AG04450 (cell line): ENCODE data around the gene HMGN5. TPM values are rescaled to one million over a fixed set of nuclear protein-coding genes. Genes with fewer than 3 reads are reported as not detected.

Source experiments
- CTCF ChIA-PET: fragments of 300-600, 350-600 bp; formaldehyde crosslinking; extraction: SDS; loops from one replicate; lab custom pipeline; 2022; ENCODE audit warnings: antibody characterized with exemption, inconsistent platforms; lab: Charles Lee
- POLR2A ChIA-PET: fragments of 350-600 bp; formaldehyde crosslinking; extraction: SDS; loops from one replicate; lab custom pipeline; 2021; ENCODE audit warnings: antibody characterized with exemption, inconsistent platforms; lab: Yijun Ruan, JAX
- DNase-seq: peaks from one replicate; pipeline ENCODE4 v3.0.0-alpha.2; 2011; ENCODE audit warnings: low read depth, low spot score
- H3K27ac ChIP-seq: one replicate; pipeline ENCODE4 v1.5.1; 2012; ENCODE audit warnings: low read depth, low read length, control low read depth
- H3K27me3 ChIP-seq: one replicate; pipeline ENCODE4 v1.6.0; 2012; ENCODE audit warnings: low read length; ENCODE audit not compliant: control insufficient read depth, insufficient read depth
- H3K4me3 ChIP-seq: 2 replicates; pipeline ENCODE4 v1.5.1; 2011; ENCODE audit warnings: mild to moderate bottlenecking, low read depth, low read length, control low read depth
- H3K9me3 ChIP-seq: 2 replicates; pipeline ENCODE4 v1.5.1; 2012; ENCODE audit warnings: low read length; ENCODE audit not compliant: control insufficient read depth, insufficient read depth
- polyA plus RNA-seq: library from polyadenylated mRNA; depleted of rRNA; stranded (reverse); fragments of >200 nt; gene quantifications from 2 replicates; pipeline ENCODE4 v1.2.3, GENCODE V29; 2011
- TF ChIP-seq, protein P1 (sequence below): IDR thresholded peaks from 2 replicates; pipeline ENCODE4 v1.5.1; 2011; ENCODE audit warnings: low read depth, low read length, control low read depth, inconsistent platforms

The HMGN5 gene
- polyA plus RNA-seq, 1 experiment, result 3.7 TPM

GRCh38 chrX:81168391-81168790 lies 33.3 kb downstream of the HMGN5 start:
- DNase-seq, result no peak
- no peak overlapping the region for H3K27ac ChIP-seq
- CTCF ChIA-PET, result no interaction called here
- H3K4me3 ChIP-seq, result no peak overlapping the region
- POLR2A ChIA-PET, result no interaction called here
- no peaks in the 10 kb centered on the region for H3K9me3 ChIP-seq
- no peaks in the 10 kb centered on the region for H3K27me3 ChIP-seq
- TF ChIP-seq, protein P1, sequence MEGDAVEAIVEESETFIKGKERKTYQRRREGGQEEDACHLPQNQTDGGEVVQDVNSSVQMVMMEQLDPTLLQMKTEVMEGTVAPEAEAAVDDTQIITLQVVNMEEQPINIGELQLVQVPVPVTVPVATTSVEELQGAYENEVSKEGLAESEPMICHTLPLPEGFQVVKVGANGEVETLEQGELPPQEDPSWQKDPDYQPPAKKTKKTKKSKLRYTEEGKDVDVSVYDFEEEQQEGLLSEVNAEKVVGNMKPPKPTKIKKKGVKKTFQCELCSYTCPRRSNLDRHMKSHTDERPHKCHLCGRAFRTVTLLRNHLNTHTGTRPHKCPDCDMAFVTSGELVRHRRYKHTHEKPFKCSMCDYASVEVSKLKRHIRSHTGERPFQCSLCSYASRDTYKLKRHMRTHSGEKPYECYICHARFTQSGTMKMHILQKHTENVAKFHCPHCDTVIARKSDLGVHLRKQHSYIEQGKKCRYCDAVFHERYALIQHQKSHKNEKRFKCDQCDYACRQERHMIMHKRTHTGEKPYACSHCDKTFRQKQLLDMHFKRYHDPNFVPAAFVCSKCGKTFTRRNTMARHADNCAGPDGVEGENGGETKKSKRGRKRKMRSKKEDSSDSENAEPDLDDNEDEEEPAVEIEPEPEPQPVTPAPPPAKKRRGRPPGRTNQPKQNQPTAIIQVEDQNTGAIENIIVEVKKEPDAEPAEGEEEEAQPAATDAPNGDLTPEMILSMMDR, result no peak

- H3K9me3 ChIP-seq, result no peaks in the 10 kb centered on the region
- no peaks in the 10 kb centered on the region for H3K27me3 ChIP-seq
- peak overlapping the region; percentile 71 for H3K4me3 ChIP-seq
- ChIA-PET CTCF (interaction anchor here (0.6 to 1.2 kb wide), 4 partner anchors 9 to 287 kb away, joined by 3 to 4 read pairs (median 4); no protein-coding TSS in a partner anchor), POLR2A (interaction anchor here (0.8 kb wide), 1 partner anchor 80 kb away, joined by 5 read pairs; the partner anchor contains the start of genes HMGN5 and SH3BGRL)
- DNase-seq, result peak; percentile 81
- TF ChIP-seq, protein P1, result no peak
- no peak overlapping the region for H3K27ac ChIP-seq
Observed at GRCh38 chrX:81121513-81122363, 80.0 kb downstream of the HMGN5 start.

DNA sequence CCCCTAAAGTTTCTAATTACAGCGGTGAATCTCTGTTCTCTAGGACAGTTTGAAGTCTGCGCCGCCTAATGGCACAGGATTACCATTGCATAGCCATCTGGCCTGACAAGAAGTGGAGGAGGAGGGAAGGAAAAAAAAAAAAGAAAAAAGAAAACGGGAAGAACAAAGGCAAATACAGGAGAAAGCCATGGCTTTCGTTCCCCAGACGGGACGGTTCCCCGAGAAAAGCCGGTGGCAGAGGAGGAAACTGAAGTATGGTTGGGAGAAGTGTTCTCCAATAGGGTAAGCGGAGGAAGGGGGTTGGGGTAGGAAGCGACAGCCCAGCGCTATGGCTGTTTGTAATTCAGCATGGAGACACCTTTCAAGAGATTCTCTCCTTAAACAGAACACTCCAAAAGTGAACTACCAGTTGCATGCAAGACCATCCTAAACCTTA lies 80.8 kb downstream of the HMGN5 start:
- peak overlapping the region; percentile 71 for H3K4me3 ChIP-seq
- ChIA-PET POLR2A (no interaction called here), CTCF (interaction anchor here (0.6 to 1.2 kb wide), 10 partner anchors 8 to 1341 kb away, joined by 3 to 5 read pairs (median 3); no protein-coding TSS in a partner anchor)
- DNase-seq, result no peak
- no peak overlapping the region for H3K27ac ChIP-seq
- no peaks in the 10 kb centered on the region for H3K27me3 ChIP-seq
- no peaks in the 10 kb centered on the region for H3K9me3 ChIP-seq
- TF ChIP-seq, protein P1, result peak; percentile 71

DNA sequence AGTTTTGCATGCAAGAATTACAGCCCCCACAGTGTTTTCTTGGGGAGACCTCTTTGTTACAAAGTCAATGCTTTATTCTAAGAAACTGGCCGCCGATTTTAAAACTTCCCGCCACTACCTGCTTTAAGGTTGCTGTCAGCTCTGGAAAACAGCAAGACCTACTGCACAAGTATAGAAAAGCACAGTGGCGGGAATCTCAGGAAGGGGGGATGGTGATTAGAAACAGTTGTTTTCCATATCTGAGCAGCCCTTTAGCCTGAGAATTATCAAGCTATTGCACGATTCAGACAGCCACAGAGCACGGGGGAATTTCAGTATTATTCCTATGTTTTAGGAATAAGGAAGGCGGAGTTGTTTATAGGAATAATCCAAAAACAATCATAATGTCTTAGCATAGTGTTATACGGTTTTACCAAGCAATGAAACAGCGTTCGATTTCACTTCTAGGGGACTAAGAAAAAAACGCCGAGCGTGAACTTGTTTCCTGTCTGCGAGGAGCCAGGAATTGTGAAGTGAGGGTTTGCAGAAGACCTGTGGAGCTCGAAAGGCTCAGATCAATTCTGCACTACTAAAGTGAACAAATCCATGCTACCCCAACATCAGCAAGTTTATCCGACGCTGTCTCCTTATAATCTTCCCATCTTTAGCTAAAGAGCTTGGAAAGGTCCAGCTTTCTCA lies 81.3 kb downstream of the HMGN5 start:
- POLR2A ChIA-PET, result no interaction called here

More for the DNA sequence above, 81.3 kb downstream of the HMGN5 start:
- H3K4me3 ChIP-seq, result peak overlapping the region; percentile 71
- TF ChIP-seq, protein P1, result no peak
- H3K9me3 ChIP-seq, result no peaks in the 10 kb centered on the region
- no peak overlapping the region for H3K27ac ChIP-seq
- CTCF ChIA-PET, result interaction anchor here (0.6 to 1.4 kb wide), 10 partner anchors 8 to 1341 kb away, joined by 3 to 5 read pairs (median 3); no protein-coding TSS in a partner anchor
- no peaks in the 10 kb centered on the region for H3K27me3 ChIP-seq
- no peak for DNase-seq
